Loucy (cell line): ENCODE data around the gene HOXD8.

ENCODE experiments used
- H2AFZ ChIP-seq: fragments of 200-600 bp; sonication (generic); 2 replicates; pipeline ENCODE4 v1.6.0; 2016; ENCODE audit warnings: antibody characterized with exemption, mild to moderate bottlenecking, low read length, moderate library complexity
- H3F3A ChIP-seq: fragments of 200-600 bp; 2 replicates; pipeline ENCODE4 v1.6.0; 2016; ENCODE audit warnings: antibody characterized with exemption, low read depth, mild to moderate bottlenecking
- H3K27me3 ChIP-seq: fragments of 200-600 bp; sonication (generic); 2 replicates; pipeline ENCODE4 v1.6.1; 2014; ENCODE audit warnings: low read length, mild to moderate bottlenecking; ENCODE audit not compliant: insufficient read depth, poor library complexity, severe bottlenecking
- H3K36me3 ChIP-seq: fragments of 200-600 bp; sonication (generic); 2 replicates; pipeline ENCODE4 v1.6.1; 2016; ENCODE audit warnings: low read length; ENCODE audit not compliant: insufficient read depth
- H3K4me1 ChIP-seq: fragments of 200-600 bp; sonication (generic); 2 replicates; pipeline ENCODE4 v1.5.1; 2014; ENCODE audit warnings: low read length, mild to moderate bottlenecking; ENCODE audit not compliant: insufficient read depth, poor library complexity, severe bottlenecking
- H3K4me2 ChIP-seq: fragments of 200-600 bp; sonication (generic); 2 replicates; pipeline ENCODE4 v1.6.0; 2014; ENCODE audit warnings: antibody characterized with exemption, low read length, low read depth, mild to moderate bottlenecking; ENCODE audit not compliant: poor library complexity, severe bottlenecking
- H3K4me3 ChIP-seq: fragments of 200-600 bp; sonication (generic); 2 replicates; pipeline ENCODE4 v1.5.1; 2014; ENCODE audit warnings: low read length, mild to moderate bottlenecking, mixed read lengths; ENCODE audit not compliant: poor library complexity, severe bottlenecking
- H3K79me2 ChIP-seq: fragments of 200-600 bp; sonication (generic); 2 replicates; pipeline ENCODE4 v1.6.1; 2014; ENCODE audit warnings: low read length; ENCODE audit not compliant: insufficient read depth
- H3K9ac ChIP-seq: fragments of 200-600 bp; sonication (generic); 2 replicates; pipeline ENCODE4 v1.6.0; 2014; ENCODE audit warnings: mild to moderate bottlenecking, low read depth, low read length, moderate library complexity; ENCODE audit not compliant: poor library complexity, severe bottlenecking
- H3K9me2 ChIP-seq: fragments of 200-600 bp; sonication (generic); replicated peaks from 2 replicates; pipeline ENCODE4 v1.6.1; 2016; ENCODE audit warnings: low read depth, low read length, mixed read lengths
- H3K9me3 ChIP-seq: fragments of 200-600 bp; sonication (generic); 2 replicates; pipeline ENCODE4 v1.6.1; 2014; ENCODE audit warnings: mild to moderate bottlenecking, antibody characterized with exemption, low read length, low read depth; ENCODE audit not compliant: insufficient read depth
- H4K20me1 ChIP-seq: fragments of 200-600 bp; sonication (generic); 2 replicates; pipeline ENCODE4 v1.6.0; 2014; ENCODE audit warnings: antibody characterized with exemption, low read length, mild to moderate bottlenecking; ENCODE audit not compliant: insufficient read depth, poor library complexity, severe bottlenecking
- CTCF ChIP-seq: fragments of 200-600 bp; sonication (generic); conservative IDR thresholded peaks from 2 replicates; pipeline ENCODE4 v1.5.1; 2014; ENCODE audit warnings: mild to moderate bottlenecking, antibody characterized with exemption, low read length
- EZH2phosphoT487 ChIP-seq: fragments of 200-600 bp; IDR thresholded peaks from 2 replicates; pipeline ENCODE4 v1.6.1; 2018; ENCODE audit warnings: antibody characterized with exemption, mild to moderate bottlenecking, moderate library complexity, borderline replicate concordance

The HOXD8 gene

GRCh38 chr2:176099728-176100546 lies 29.6 kb upstream of the HOXD8 start, which contains the start of gene HOXD12:
Gene HOXD12 (plus strand): TSS chr2:176099795. CDS start chr2:176099802, 7 bp downstream.
- no peaks in the 10 kb centered on the region for H3K9me2 ChIP-seq
- H3K4me3 ChIP-seq, result no peak within 1 kb of the TSS
- H4K20me1 ChIP-seq, result no peaks in the 10 kb centered on the region
- H3K4me2 ChIP-seq, result no peak within 1 kb of the TSS
- no peaks in the 10 kb centered on the region for H3K27me3 ChIP-seq
- TF ChIP-seq EZH2phosphoT487 (no peak), CTCF (no peak)
- no peak within 1 kb of the TSS for H2AFZ ChIP-seq
- H3K9ac ChIP-seq, result no peak within 1 kb of the TSS
- H3K36me3 ChIP-seq, result no peaks in the 10 kb centered on the region
- no peaks in the 10 kb centered on the region for H3K79me2 ChIP-seq
- no peaks in the 10 kb centered on the region for H3F3A ChIP-seq
- no peaks in the 10 kb centered on the region for H3K9me3 ChIP-seq
- peaks cover 20% of the 10 kb centered on the region for H3K4me1 ChIP-seq

- Histone ChIP-seq H3F3A (no peaks in the 10 kb centered on the region), H3K9me2 (no peaks in the 10 kb centered on the region), H3K9me3 (no peaks in the 10 kb centered on the region), H4K20me1 (no peaks in the 10 kb centered on the region), H3K9ac (no peak overlapping the region), H3K4me3 (no peak overlapping the region), H2AFZ (no peak overlapping the region), H3K79me2 (no peaks in the 10 kb centered on the region), H3K27me3 (no peaks in the 10 kb centered on the region), H3K36me3 (no peaks in the 10 kb centered on the region), H3K4me2 (no peak overlapping the region), H3K4me1 (peaks cover 18% of the 10 kb centered on the region)
- TF ChIP-seq CTCF (no peak), EZH2phosphoT487 (no peak)
Observed at GRCh38 chr2:176100547-176101140, 28.9 kb upstream of the HOXD8 start.

GRCh38 chr2:176101216-176101830 lies 28.2 kb upstream of the HOXD8 start:
- H3F3A ChIP-seq, result no peaks in the 10 kb centered on the region
- H3K27me3 ChIP-seq, result no peaks in the 10 kb centered on the region

More at GRCh38 chr2:176101216-176101830, 28.2 kb upstream of the HOXD8 start:
- no peak overlapping the region for H2AFZ ChIP-seq
- no peak overlapping the region for H3K9ac ChIP-seq
- H3K36me3 ChIP-seq, result no peaks in the 10 kb centered on the region
- no peaks in the 10 kb centered on the region for H4K20me1 ChIP-seq
- TF ChIP-seq CTCF (no peak), EZH2phosphoT487 (no peak)
- H3K4me3 ChIP-seq, result no peak overlapping the region
- H3K79me2 ChIP-seq, result no peaks in the 10 kb centered on the region
- H3K4me2 ChIP-seq, result no peak overlapping the region
- no peaks in the 10 kb centered on the region for H3K9me2 ChIP-seq
- peaks cover 11% of the 10 kb centered on the region for H3K4me1 ChIP-seq
- H3K9me3 ChIP-seq, result no peaks in the 10 kb centered on the region
